Gastrocnemius medialis (tissue), 4 donors: ENCODE data around the gene ORMDL2.

Experiments used
- POLR2A ChIP-seq, 2 donors: fragments of 450-650 bp; IDR thresholded peaks; one replicate each; pipeline ENCODE4 v1.6.1; 2017; ENCODE audit warnings: antibody characterized with exemption in 2 of 2, mild to moderate bottlenecking in 2 of 2, moderate library complexity in 2 of 2
- TF ChIP-seq, protein P1 (sequence below), 5 experiments: fragments of 450-650 bp in 3 of 5; fragments of 200-600 bp in 2 of 5; sonication (generic) in 2 of 5; IDR thresholded peaks in 4 of 5; conservative IDR thresholded peaks in 1 of 5; 1 replicate in 4 of 5; 2 replicates in 1 of 5; pipeline ENCODE4 v1.5.1; 2016 to 2019; ENCODE audit warnings: antibody characterized with exemption in 5 of 5, mild to moderate bottlenecking in 3 of 5, moderate library complexity in 3 of 5

DNA sequence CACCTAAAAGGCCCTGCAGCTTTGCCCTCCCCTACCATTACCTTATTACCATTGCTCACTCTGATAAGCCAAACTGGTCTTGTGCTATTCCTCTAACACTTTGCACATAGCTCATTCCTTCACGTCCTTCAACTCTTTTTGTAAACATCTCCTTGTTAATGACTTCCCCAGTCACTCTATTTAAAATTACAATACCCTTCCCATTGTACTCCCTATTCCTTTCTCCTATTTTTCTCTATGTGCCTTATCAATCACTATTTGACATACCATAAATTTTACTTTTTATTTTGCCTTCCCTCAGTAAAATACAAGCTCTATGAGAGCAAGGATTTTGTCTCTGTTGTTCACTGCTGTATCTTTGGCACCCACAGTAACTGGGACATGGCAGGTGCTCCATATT lies 5.8 kb upstream of the ORMDL2 start:
- TF ChIP-seq POLR2A (IDR thresholded peaks at IDR 0.05): no peak
- TF ChIP-seq, protein P1, sequence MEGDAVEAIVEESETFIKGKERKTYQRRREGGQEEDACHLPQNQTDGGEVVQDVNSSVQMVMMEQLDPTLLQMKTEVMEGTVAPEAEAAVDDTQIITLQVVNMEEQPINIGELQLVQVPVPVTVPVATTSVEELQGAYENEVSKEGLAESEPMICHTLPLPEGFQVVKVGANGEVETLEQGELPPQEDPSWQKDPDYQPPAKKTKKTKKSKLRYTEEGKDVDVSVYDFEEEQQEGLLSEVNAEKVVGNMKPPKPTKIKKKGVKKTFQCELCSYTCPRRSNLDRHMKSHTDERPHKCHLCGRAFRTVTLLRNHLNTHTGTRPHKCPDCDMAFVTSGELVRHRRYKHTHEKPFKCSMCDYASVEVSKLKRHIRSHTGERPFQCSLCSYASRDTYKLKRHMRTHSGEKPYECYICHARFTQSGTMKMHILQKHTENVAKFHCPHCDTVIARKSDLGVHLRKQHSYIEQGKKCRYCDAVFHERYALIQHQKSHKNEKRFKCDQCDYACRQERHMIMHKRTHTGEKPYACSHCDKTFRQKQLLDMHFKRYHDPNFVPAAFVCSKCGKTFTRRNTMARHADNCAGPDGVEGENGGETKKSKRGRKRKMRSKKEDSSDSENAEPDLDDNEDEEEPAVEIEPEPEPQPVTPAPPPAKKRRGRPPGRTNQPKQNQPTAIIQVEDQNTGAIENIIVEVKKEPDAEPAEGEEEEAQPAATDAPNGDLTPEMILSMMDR (IDR thresholded peaks at IDR 0.05 in 4 of 5, conservative IDR thresholded peaks at IDR 0.05 in 1 of 5): no peak
